Endothelial cell of umbilical vein (primary cell): ENCODE results near the gene ORMDL1.

ENCODE experiments used
- CTCF ChIP-seq, 2 donors: IDR thresholded peaks; 1 replicate in 1 of 2; 2 replicates in 1 of 2; pipeline ENCODE4 v1.5.1; 2011; ENCODE audit warnings: low read length in 2 of 2, mild to moderate bottlenecking in 2 of 2, moderate library complexity in 2 of 2, control low read depth in 1 of 2, inconsistent platforms in 1 of 2, low read depth in 1 of 2; ENCODE audit not compliant: insufficient read depth in 1 of 2; ENCODE audit errors: extremely low read depth in 1 of 2
- EZH2 ChIP-seq: IDR thresholded peaks from 2 replicates; pipeline ENCODE4 v1.6.1; 2012; ENCODE audit warnings: borderline replicate concordance, low read depth, mild to moderate bottlenecking, moderate library complexity, low read length, inconsistent platforms; ENCODE audit not compliant: severe bottlenecking
- FOS ChIP-seq: IDR thresholded peaks from 2 replicates; pipeline ENCODE4 v1.6.1; 2011; ENCODE audit warnings: mild to moderate bottlenecking, low read length, moderate library complexity, borderline replicate concordance; ENCODE audit not compliant: insufficient read depth
- GATA2 ChIP-seq: IDR thresholded peaks from 2 replicates; pipeline ENCODE4 v1.7.0; 2011; ENCODE audit warnings: low read depth, mild to moderate bottlenecking, moderate library complexity, mixed read lengths, low read length; ENCODE audit not compliant: insufficient read length, insufficient read depth
- JUN ChIP-seq: IDR thresholded peaks from 2 replicates; pipeline ENCODE4 v1.6.1; 2011; ENCODE audit warnings: borderline replicate concordance, low read depth; ENCODE audit not compliant: insufficient read length, insufficient read depth
- MAX ChIP-seq: IDR thresholded peaks from 2 replicates; pipeline ENCODE4 v1.6.1; 2011; ENCODE audit not compliant: insufficient read depth, insufficient read length
- MYC ChIP-seq: IDR thresholded peaks from one replicate; pipeline ENCODE4 v1.6.1; 2011; ENCODE audit warnings: mild to moderate bottlenecking, low read depth, low read length
- POLR2A ChIP-seq: IDR thresholded peaks from 2 replicates; pipeline ENCODE4 v1.6.1; 2012; ENCODE audit warnings: low read depth, mild to moderate bottlenecking, control low read depth, low read length
- POLR2AphosphoS5 ChIP-seq: IDR thresholded peaks from 2 replicates; pipeline ENCODE4 v1.6.1; 2012; ENCODE audit warnings: low read depth, mild to moderate bottlenecking, control low read depth, low read length, moderate library complexity; ENCODE audit not compliant: insufficient read depth

- TF ChIP-seq POLR2AphosphoS5 (no peak), CTCF (IDR thresholded peaks at IDR 0.05; ENCODE audit: extremely low read depth in 1 of 2, insufficient read depth in 1 of 2, low read depth in 1 of 2, low read length in 2 of 2) (no peak), POLR2A (no peak), MAX (no peak), EZH2 (no peak), MYC (no peak), JUN (no peak), FOS (no peak), GATA2 (no peak)
These were observed 41.9 kb upstream of the ORMDL1 start for GRCh38 chr2:189826039-189826438.
